HG02678 (cell line): ENCODE results near the gene CSNK2A2.

ENCODE experiments used
- ATAC-seq: cut with Tn5 transposase; IDR thresholded peaks from one replicate; pipeline ENCODE4 v1.9.1; 2021; ENCODE audit warnings: mild to moderate bottlenecking, moderate library complexity; ENCODE audit not compliant: unreplicated experiment

The CSNK2A2 gene

GRCh38 chr16:58152246-58152868 is 45.5 kb downstream of the CSNK2A2 start:
- ATAC-seq = no peak

GRCh38 chr16:58148526-58148925 is 49.4 kb downstream of the CSNK2A2 start:
- no peak for ATAC-seq

- no peak for ATAC-seq
Measured at GRCh38 chr16:58148099-58148498, 49.8 kb downstream of the CSNK2A2 start.

- ATAC-seq = no peak
Measured at GRCh38 chr16:58138852-58139251, 59.1 kb downstream of the CSNK2A2 start.

GRCh38 chr16:58137581-58137980 is 60.3 kb downstream of the CSNK2A2 start:
- no peak for ATAC-seq

- peak; percentile 87 for ATAC-seq
Measured at GRCh38 chr16:58129097-58129936, 68.6 kb downstream of the CSNK2A2 start, which contains the start of gene CFAP20. Gene CFAP20 (minus strand): TSS chr16:58129381. CDS start chr16:58129115, 266 bp downstream.

- ATAC-seq = peak; percentile 5
Measured at GRCh38 chr16:58128711-58129096, 69.2 kb downstream of the CSNK2A2 start.

- no peak for ATAC-seq
Measured at GRCh38 chr16:58128181-58128631, 69.7 kb downstream of the CSNK2A2 start.

GRCh38 chr16:58127634-58128033 is 70.3 kb downstream of the CSNK2A2 start:
- no peak for ATAC-seq

GRCh38 chr16:58127033-58127556 is 70.8 kb downstream of the CSNK2A2 start:
- no peak for ATAC-seq

- ATAC-seq = no peak
Measured at GRCh38 chr16:58126451-58126961, 71.4 kb downstream of the CSNK2A2 start.

GRCh38 chr16:58125781-58126335 is 72.0 kb downstream of the CSNK2A2 start:
- ATAC-seq = no peak

GRCh38 chr16:58125041-58125440 is 72.9 kb downstream of the CSNK2A2 start:
- ATAC-seq = no peak

GRCh38 chr16:58124601-58124915 is 73.3 kb downstream of the CSNK2A2 start:
- ATAC-seq = no peak

- no peak for ATAC-seq
Measured at GRCh38 chr16:58123896-58124600, 73.9 kb downstream of the CSNK2A2 start.

- ATAC-seq = no peak
Measured at GRCh38 chr16:58121132-58121531, 76.8 kb downstream of the CSNK2A2 start.

- ATAC-seq = no peak
Measured at GRCh38 chr16:58120234-58120633, 77.7 kb downstream of the CSNK2A2 start.

GRCh38 chr16:58119509-58119845 is 78.4 kb downstream of the CSNK2A2 start:
- ATAC-seq = no peak

GRCh38 chr16:58118801-58119508 is 79.0 kb downstream of the CSNK2A2 start:
- no peak for ATAC-seq

GRCh38 chr16:58116529-58116928 is 81.4 kb downstream of the CSNK2A2 start:
- ATAC-seq = no peak
